HCT116 (cell line): Measurements from ENCODE around the gene MEAF6.

Experiments used
- CEBPB ChIP-seq: IDR thresholded peaks from 2 replicates; pipeline ENCODE4 v1.6.1; 2012; ENCODE audit warnings: low read depth
- EGR1 ChIP-seq: IDR thresholded peaks from 2 replicates; pipeline ENCODE4 v1.6.1; 2012; ENCODE audit warnings: low read depth
- EZH2 ChIP-seq: fragments of 200-600 bp; sonication (generic); IDR thresholded peaks from 2 replicates; pipeline ENCODE4 v1.6.1; 2017; ENCODE audit warnings: antibody characterized with exemption, mixed run types
- EZH2phosphoT487 ChIP-seq: fragments of 200-600 bp; IDR thresholded peaks from 2 replicates; pipeline ENCODE4 v1.6.1; 2018; ENCODE audit warnings: antibody characterized with exemption, borderline replicate concordance
- POLR2A ChIP-seq: IDR thresholded peaks from 2 replicates; pipeline ENCODE4 v1.7.0; 2011; ENCODE audit warnings: borderline replicate concordance; ENCODE audit not compliant: insufficient read depth, insufficient read length; ENCODE audit errors: extremely low read depth
- RAD21 ChIP-seq: IDR thresholded peaks from 2 replicates; pipeline ENCODE4 v1.6.1; 2012; ENCODE audit warnings: low read depth, mild to moderate bottlenecking
- SIN3A ChIP-seq: IDR thresholded peaks from 2 replicates; pipeline ENCODE4 v1.6.1; 2012; ENCODE audit warnings: low read depth
- YY1 ChIP-seq: IDR thresholded peaks from 2 replicates; pipeline ENCODE4 v1.6.1; 2011; ENCODE audit warnings: low read length, low read depth, moderate library complexity, mild to moderate bottlenecking; ENCODE audit not compliant: insufficient replicate concordance; ENCODE audit errors: extremely low read depth
- TF ChIP-seq, protein P1 (sequence below), 3 experiments: fragments of 200-600 bp in 1 of 3; sonication (generic) in 1 of 3; IDR thresholded peaks in 2 of 3; conservative IDR thresholded peaks in 1 of 3; 2 replicates each; pipeline ENCODE4 v1.5.1; 2012 to 2017; ENCODE audit warnings: low read depth in 2 of 3, low read length in 2 of 3, antibody characterized with exemption in 1 of 3, borderline replicate concordance in 1 of 3, control low read depth in 1 of 3, mild to moderate bottlenecking in 1 of 3, mixed read lengths in 1 of 3, mixed run types in 1 of 3, moderate library complexity in 1 of 3; ENCODE audit not compliant: insufficient read depth in 1 of 3
- TF ChIP-seq, protein P2 (sequence below): IDR thresholded peaks from 2 replicates; pipeline ENCODE4 v1.6.1; 2012
- TF ChIP-seq, protein P3 (sequence below): IDR thresholded peaks from 2 replicates; pipeline ENCODE4 v1.6.1; 2012

DNA sequence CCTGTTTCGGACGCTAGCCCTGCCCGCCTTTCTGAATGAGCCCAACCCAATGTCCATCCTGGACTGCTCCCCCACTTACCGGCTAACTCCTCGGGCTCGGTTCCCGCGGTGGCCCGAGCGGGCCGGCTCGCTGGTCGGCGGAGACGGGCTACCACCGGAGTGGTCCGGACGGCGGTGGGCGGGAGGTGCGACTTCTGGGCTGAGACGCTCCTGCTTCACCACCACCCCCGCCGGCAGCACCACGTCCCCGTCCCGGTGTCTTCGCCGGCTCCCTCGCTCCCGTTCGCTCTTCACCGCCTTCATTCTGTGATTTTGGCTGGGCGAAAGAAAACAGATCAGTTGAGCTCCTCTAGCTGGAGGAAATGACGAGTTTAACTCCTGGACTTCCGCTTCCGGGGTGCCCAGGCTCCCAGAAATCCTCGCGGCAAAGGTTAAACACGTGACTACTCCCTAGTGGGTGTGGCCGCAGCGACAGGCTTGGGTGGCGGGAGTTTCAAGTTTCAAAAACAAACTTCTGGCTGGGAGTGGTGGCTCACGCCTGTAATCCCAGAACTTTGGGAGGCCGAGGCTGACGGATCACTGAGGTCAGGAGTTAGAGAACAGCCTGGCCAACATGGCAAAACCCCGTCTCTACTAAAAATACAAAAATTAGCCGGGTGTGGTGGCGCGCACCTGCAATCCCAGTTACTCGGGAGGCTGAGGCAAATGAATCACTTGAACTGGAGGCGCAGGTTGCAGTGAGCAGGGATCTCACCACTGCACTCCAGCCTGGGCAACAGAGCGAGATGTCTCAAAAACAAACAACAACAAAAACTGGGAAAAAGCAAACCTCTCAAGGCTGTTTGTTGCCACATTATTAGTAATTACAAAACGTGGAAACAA lies 39.6 kb upstream of the MEAF6 start, which contains the start of gene SNIP1:
- TF ChIP-seq POLR2A: peak; percentile 36
- TF ChIP-seq, protein P1, sequence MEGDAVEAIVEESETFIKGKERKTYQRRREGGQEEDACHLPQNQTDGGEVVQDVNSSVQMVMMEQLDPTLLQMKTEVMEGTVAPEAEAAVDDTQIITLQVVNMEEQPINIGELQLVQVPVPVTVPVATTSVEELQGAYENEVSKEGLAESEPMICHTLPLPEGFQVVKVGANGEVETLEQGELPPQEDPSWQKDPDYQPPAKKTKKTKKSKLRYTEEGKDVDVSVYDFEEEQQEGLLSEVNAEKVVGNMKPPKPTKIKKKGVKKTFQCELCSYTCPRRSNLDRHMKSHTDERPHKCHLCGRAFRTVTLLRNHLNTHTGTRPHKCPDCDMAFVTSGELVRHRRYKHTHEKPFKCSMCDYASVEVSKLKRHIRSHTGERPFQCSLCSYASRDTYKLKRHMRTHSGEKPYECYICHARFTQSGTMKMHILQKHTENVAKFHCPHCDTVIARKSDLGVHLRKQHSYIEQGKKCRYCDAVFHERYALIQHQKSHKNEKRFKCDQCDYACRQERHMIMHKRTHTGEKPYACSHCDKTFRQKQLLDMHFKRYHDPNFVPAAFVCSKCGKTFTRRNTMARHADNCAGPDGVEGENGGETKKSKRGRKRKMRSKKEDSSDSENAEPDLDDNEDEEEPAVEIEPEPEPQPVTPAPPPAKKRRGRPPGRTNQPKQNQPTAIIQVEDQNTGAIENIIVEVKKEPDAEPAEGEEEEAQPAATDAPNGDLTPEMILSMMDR (IDR thresholded peaks at IDR 0.05 in 2 of 3, conservative IDR thresholded peaks at IDR 0.05 in 1 of 3; ENCODE audit: borderline replicate concordance in 1 of 3, insufficient read depth in 1 of 3, low read depth in 2 of 3, low read length in 2 of 3): no peak
- TF ChIP-seq, protein P2, sequence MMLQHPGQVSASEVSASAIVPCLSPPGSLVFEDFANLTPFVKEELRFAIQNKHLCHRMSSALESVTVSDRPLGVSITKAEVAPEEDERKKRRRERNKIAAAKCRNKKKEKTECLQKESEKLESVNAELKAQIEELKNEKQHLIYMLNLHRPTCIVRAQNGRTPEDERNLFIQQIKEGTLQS: no peak
- no peak for TF ChIP-seq RAD21
- TF ChIP-seq YY1: peak; percentile 69
- no peak for TF ChIP-seq EZH2phosphoT487
- TF ChIP-seq EGR1: peak; percentile 61; the same call in 1 of the 2 replicates
- TF ChIP-seq SIN3A: no peak; the same call in 1 of the 2 replicates
- TF ChIP-seq CEBPB: no peak
- TF ChIP-seq, protein P3, sequence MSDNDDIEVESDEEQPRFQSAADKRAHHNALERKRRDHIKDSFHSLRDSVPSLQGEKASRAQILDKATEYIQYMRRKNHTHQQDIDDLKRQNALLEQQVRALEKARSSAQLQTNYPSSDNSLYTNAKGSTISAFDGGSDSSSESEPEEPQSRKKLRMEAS: peak; percentile 84
- no peak for TF ChIP-seq EZH2
